Activated B cell treated with CpG ODN at 0.5 μM for 24 hours (primary cell): ENCODE data around the gene RBAK. TPM values are rescaled to one million over a fixed set of nuclear protein-coding genes. Genes with fewer than 3 reads are reported as not detected.
A peak's percentile ranks its signal among the peaks of the same experiment; 100 is the strongest.

Experiments
- ATAC-seq: fragments of 200-7000 bp; cut with Tn5 transposase; one replicate; pipeline ENCODE4 v1.10.0; 2021; ENCODE audit warnings: low read depth, mild to moderate bottlenecking, moderate library complexity
- CTCF ChIA-PET: fragments of 350-600 bp; sonication (Branson Sonifier 250); formaldehyde crosslinking; loops from one replicate; lab custom pipeline; 2021; ENCODE audit warnings: antibody characterized with exemption; lab: Charles Lee
- POLR2A ChIA-PET: fragments of 350-600 bp; sonication (Branson Sonifier 250); formaldehyde crosslinking; loops from one replicate; lab custom pipeline; 2021; ENCODE audit warnings: antibody characterized with exemption; lab: Charles Lee
- DNase-seq: peaks from one replicate; pipeline ENCODE4 v3.0.0; 2022
- H3K27ac Mint-ChIP-seq: one replicate; pipeline ENCODE4 v1.8.0; 2020; ENCODE audit warnings: mixed read lengths
- H3K27me3 Mint-ChIP-seq: one replicate; pipeline ENCODE4 v1.8.0; 2021; ENCODE audit warnings: mixed read lengths
- H3K36me3 Mint-ChIP-seq: one replicate; pipeline ENCODE4 v1.8.0; 2021; ENCODE audit warnings: low read depth, mixed read lengths
- H3K4me1 Mint-ChIP-seq: one replicate; pipeline ENCODE4 v1.8.0; 2021; ENCODE audit warnings: mixed read lengths
- H3K4me3 Mint-ChIP-seq: one replicate; pipeline ENCODE4 v1.8.0; 2020; ENCODE audit warnings: mild to moderate bottlenecking, mixed read lengths
- H3K9me3 Mint-ChIP-seq: one replicate; pipeline ENCODE4 v1.8.0; 2020; ENCODE audit warnings: mixed read lengths
- intact Hi-C: fragments of 100-400 bp; cut with micrococcal nuclease; formaldehyde crosslinking; loops from one replicate; pipeline ENCODE4 v1.15.1; 2024
- total RNA-seq: library from RNA; stranded (reverse); gene quantifications from 2 replicates; pipeline ENCODE4 v1.2.3, GENCODE V29; 2022
- TF ChIP-seq, protein P1 (sequence below): fragments of 200-600 bp; IDR thresholded peaks from one replicate; pipeline ENCODE4 v1.8.0; 2022; ENCODE audit warnings: antibody characterized with exemption, mild to moderate bottlenecking

Gene RBAK
- 16.3 and 20.2 TPM in 2 replicates for total RNA-seq

DNA sequence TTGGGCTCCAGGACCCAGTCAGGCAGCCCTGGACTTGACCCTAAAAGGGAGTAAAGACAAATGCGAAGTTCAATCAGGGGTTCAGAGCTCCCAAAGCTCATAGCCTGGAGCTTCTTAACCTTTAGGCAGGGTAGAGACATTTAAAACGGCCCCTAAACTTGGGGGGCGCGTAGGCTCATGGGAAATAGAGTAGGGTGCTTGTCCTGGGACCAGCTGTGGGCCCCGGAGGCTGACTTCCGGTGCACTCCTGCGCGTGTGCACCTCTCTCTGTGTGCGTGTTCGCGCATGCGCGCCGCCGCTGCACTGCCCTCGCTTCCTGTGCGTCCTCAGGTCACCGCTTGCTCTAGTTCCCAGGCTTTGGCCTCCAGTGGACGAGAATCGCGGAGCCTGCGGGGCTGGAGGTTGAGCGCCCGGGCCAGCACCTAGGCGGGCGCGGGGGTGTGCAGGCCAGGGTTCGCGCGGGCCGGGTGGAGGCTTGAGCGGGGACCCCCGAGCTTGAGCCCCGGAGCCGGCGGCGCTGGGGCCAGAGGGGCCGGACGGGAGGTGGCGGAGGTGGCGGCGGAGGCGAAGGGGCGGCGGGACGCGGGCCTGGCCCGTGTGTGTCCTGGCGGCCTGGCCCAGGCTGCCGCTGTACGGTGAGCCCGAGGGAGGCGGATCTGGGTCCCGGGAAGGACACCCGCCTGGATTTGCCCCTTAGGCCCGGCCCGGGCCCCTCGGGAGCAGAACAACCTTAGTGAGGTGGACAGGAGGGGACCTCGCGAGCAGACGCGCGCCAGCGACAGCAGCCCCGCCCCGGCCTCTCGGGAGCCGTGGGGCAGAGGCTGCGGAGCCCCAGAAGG is at the start of gene RBAK:
RBAK (plus strand) TSS at position 303 of the 839 bp plus-strand sequence. CDS start 2,217 bp downstream, outside the sequence.
- Mint-ChIP-seq H3K4me1 (peaks cover 21% of the 10 kb centered on the region), H3K4me3 (peak within 1 kb of the TSS; percentile 92), H3K27me3 (no peaks in the 10 kb centered on the region), H3K27ac (peak within 1 kb of the TSS; percentile 79), H3K9me3 (peaks cover 3% of the 10 kb centered on the region), H3K36me3 (peaks cover 33% of the 10 kb centered on the region)
- CTCF ChIA-PET = interaction anchor here (1.4 kb wide), 1 partner anchor 72 kb away, joined by 6 read pairs; no protein-coding TSS in a partner anchor
- DNase-seq = peak; percentile 83
- peak; percentile 99 for ATAC-seq
- TF ChIP-seq, protein P1, sequence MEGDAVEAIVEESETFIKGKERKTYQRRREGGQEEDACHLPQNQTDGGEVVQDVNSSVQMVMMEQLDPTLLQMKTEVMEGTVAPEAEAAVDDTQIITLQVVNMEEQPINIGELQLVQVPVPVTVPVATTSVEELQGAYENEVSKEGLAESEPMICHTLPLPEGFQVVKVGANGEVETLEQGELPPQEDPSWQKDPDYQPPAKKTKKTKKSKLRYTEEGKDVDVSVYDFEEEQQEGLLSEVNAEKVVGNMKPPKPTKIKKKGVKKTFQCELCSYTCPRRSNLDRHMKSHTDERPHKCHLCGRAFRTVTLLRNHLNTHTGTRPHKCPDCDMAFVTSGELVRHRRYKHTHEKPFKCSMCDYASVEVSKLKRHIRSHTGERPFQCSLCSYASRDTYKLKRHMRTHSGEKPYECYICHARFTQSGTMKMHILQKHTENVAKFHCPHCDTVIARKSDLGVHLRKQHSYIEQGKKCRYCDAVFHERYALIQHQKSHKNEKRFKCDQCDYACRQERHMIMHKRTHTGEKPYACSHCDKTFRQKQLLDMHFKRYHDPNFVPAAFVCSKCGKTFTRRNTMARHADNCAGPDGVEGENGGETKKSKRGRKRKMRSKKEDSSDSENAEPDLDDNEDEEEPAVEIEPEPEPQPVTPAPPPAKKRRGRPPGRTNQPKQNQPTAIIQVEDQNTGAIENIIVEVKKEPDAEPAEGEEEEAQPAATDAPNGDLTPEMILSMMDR = no peak
- POLR2A ChIA-PET = interaction anchor here (0.5 to 1.1 kb wide), 8 partner anchors 15 to 1344 kb away, joined by 3 to 12 read pairs (median 4); partner anchors contain the start of gene AP5Z1
- intact Hi-C loops = loop anchor here (1.0 to 2.0 kb wide), 3 partner anchors 72 to 405 kb away; partner anchors contain the start of gene AP5Z1

DNA sequence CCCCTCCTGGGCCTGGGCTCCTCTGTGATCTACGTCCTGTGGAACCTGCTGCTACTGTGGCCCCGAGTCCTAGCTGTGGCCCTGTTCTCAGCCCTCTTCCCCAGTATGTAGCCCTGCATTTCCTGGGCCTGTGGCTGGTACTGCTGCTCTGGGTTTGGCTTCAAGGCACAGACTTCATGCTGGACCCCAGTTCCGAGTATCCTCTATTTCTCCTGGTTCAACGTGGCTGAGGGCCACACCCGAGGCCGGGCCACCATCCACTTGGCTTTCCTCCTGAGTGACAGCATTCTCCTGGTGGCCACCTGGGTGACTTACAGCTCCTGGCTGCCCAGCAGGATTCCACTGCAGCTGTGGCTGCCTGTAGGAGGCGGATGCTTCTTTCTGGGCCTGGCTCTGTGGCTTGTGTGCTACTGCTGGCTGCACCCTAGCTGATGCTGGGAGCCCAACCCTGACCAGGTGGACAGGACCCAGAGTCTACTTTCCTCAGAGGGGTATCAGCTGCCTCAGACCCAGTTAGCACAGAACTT is 48.9 kb upstream of the RBAK start:
- Mint-ChIP-seq H3K9me3 (no peaks in the 10 kb centered on the region), H3K27ac (no peak overlapping the region), H3K36me3 (peaks cover 81% of the 10 kb centered on the region), H3K4me3 (no peak overlapping the region), H3K27me3 (no peaks in the 10 kb centered on the region), H3K4me1 (no peaks in the 10 kb centered on the region)
- ChIA-PET CTCF (no interaction called here), POLR2A (no interaction called here)
- DNase-seq (no peak), ATAC-seq (no peak)
- intact Hi-C loops = no loop called here
- TF ChIP-seq, protein P1 = no peak

DNA sequence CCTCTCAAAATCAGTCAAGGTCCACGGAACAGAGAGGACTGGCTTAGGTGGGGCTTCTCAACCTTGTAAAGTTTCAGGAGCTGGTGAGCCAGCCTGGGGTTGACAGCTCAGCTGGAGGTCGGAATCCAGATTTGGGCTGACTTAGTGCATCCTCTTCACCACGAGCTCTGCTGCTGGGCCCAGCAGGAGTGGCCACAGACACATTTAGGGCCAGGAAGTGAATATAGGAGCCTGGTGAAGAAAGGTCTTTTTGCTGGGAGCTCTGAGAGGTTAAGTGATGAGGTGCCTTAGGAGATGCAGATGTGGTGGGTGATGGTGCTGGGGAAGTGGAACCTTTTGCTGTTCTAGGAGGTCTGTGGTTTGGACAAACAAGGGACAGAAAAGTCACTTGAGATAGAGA is 47.4 kb upstream of the RBAK start:
- TF ChIP-seq, protein P1 = no peak
- CTCF ChIA-PET = no interaction called here
- Mint-ChIP-seq H3K4me1 (no peaks in the 10 kb centered on the region), H3K36me3 (peaks cover 74% of the 10 kb centered on the region), H3K27me3 (no peaks in the 10 kb centered on the region), H3K9me3 (no peaks in the 10 kb centered on the region), H3K4me3 (no peak overlapping the region), H3K27ac (no peak overlapping the region)
- POLR2A ChIA-PET = no interaction called here
- intact Hi-C loops = no loop called here
- DNase-seq (no peak), ATAC-seq (no peak)

DNA sequence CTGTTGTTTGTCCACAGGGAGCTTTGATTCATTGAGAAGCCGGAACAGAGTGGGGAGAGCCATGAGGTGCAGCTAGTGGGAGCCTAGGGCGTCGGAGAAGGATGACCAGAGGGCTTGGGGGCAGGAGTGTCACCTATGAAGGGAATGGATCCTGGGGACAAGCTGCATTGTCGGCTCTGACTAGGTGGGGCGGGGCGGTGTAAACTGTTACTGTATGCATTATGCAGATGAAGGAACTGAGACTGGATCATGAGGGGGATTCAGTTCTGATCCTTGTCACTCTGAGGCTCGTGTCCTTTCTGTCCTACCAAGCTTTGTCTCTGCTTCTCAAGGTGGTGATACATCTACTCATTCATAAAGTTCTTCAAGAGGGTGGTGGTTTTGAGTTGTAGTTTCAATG is 46.8 kb upstream of the RBAK start:
- no peak overlapping the region for H3K27ac Mint-ChIP-seq
- intact Hi-C loops = no loop called here
- no peak overlapping the region for H3K4me3 Mint-ChIP-seq
- peaks cover 69% of the 10 kb centered on the region for H3K36me3 Mint-ChIP-seq
- ATAC-seq (no peak), DNase-seq (no peak)
- ChIA-PET CTCF (no interaction called here), POLR2A (no interaction called here)
- no peaks in the 10 kb centered on the region for H3K4me1 Mint-ChIP-seq
- TF ChIP-seq, protein P1 = no peak
- H3K27me3 Mint-ChIP-seq = no peaks in the 10 kb centered on the region
- H3K9me3 Mint-ChIP-seq = no peaks in the 10 kb centered on the region

DNA sequence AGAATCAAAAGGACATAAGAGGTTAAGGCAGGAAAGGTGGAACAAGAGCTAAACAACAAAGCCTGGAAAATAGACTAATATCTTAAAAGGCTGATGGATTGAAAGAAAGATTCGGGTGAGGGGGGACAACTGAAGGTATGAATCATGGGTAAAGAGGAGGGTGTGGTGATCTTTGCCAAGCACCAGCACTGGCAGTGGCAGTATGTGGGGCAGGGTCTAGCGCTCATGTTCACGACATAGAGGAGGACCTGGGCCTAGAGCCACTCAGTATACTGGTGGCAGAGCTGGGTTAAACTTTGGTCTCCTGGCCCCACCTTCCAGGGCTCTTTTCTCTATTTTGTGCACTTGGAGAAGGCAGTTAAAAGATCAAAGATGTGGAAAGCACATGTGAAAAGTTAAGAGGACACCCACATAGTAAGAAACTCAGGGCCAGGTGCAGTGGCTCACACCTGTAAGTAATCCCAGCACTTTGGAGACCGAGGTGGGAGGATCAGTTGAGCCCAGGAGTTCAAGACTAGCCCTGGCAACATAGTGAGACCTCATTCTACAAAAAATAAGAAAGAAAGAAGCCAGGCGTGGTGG is 46.2 kb upstream of the RBAK start:
- Mint-ChIP-seq H3K36me3 (peaks cover 67% of the 10 kb centered on the region), H3K27me3 (no peaks in the 10 kb centered on the region), H3K9me3 (no peaks in the 10 kb centered on the region), H3K4me3 (no peak overlapping the region), H3K27ac (no peak overlapping the region), H3K4me1 (no peaks in the 10 kb centered on the region)
- DNase-seq = no peak
- ChIA-PET CTCF (no interaction called here), POLR2A (no interaction called here)
- ATAC-seq = no peak
- TF ChIP-seq, protein P1 = no peak
- intact Hi-C loops = no loop called here
